NCI-H82 (cell line): ENCODE data around the gene MRC2.
A peak's percentile ranks its signal among the peaks of the same experiment; 100 is the strongest.

ENCODE experiments used
- DNase-seq: peaks from one replicate; lab custom pipeline; 2025; lab: John Stamatoyannopoulos, UW

MRC2 gene

GRCh38 chr17:62631936-62632924 is 4.8 kb downstream of the MRC2 start:
- no peak for DNase-seq

DNA sequence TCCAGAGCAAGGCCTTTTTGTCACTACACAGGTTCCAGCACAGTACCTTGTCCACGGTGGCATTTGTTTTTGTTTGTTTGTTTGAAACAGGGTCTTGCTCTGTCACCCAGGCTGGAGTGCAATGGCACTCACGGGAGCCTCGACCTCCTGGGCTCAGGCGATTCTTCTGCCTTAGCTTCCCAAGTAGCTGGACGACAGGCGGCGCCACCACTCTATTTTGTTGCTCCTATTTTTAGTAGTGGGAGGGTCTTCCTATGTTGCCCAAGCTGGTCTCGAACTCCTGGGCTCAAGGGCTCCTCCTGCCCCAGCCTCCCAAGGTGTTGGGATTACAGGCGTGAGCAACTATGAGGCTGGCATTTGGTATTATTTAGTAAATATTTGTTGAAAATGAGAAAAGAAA is 10.3 kb downstream of the MRC2 start:
- DNase-seq = peak; percentile 48

GRCh38 chr17:62641153-62641552 is 13.7 kb downstream of the MRC2 start:
- DNase-seq = no peak

DNA sequence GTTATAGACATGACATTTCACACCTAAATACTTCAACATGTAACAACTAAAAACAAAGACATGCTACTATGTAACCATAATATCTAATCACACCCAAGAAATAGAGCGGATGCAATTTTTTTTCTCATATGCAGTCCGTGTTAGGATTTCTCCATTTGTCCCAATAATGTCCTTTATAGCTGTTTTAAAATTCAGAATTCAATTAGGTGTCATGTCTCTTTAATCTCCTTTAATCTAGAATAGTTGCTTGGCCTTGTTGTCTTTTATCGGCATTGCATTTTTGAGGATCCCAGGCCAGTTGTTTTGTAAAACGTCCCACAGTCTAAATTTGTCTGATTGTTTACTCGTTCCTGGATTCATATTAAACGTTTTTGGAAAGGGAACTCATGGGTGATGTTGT is 14.5 kb downstream of the MRC2 start:
- no peak for DNase-seq

GRCh38 chr17:62643496-62643895 is 16.0 kb downstream of the MRC2 start:
- no peak for DNase-seq

- peak; percentile 83 for DNase-seq
Measured at GRCh38 chr17:62644487-62645173, 17.2 kb downstream of the MRC2 start.

- DNase-seq = peak; percentile 42
Measured at GRCh38 chr17:62648251-62648955, 20.9 kb downstream of the MRC2 start.

DNA sequence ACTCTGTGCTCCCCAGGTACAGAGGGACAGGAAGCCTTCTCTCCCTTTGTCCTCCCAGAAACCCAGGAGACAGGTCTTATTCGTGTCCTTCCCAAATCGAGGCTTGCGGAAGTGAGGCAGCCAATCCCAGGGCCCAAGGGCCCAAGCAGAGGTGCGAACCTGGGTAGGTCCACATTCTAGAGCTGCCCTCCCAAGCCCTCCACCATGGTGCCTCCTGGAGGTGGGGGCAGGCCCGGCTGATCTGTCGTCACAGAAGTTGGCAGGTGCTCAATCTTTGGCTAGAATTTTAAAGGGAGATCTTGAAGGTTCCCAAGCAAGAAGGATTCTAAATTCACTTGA is 21.5 kb downstream of the MRC2 start:
- no peak for DNase-seq

DNA sequence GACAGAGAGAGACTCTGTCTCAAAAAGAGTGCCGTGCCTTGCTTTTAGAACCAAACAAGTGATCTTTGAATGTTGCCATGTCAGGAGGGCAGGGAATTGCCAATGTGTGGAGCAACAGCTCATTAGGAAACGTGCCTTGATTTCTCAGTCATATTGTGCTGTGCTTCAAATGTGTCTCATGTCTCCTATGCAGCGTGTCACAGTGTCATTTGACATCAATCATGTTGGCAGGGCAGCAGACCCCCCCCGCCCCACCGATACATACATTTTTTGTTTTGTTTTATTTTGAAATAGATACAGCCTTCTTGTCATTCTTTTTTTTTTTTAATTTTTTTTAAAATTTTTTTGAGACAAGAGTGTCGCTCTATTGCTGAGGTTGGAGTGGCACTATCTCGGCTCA is 22.1 kb downstream of the MRC2 start:
- no peak for DNase-seq

DNA sequence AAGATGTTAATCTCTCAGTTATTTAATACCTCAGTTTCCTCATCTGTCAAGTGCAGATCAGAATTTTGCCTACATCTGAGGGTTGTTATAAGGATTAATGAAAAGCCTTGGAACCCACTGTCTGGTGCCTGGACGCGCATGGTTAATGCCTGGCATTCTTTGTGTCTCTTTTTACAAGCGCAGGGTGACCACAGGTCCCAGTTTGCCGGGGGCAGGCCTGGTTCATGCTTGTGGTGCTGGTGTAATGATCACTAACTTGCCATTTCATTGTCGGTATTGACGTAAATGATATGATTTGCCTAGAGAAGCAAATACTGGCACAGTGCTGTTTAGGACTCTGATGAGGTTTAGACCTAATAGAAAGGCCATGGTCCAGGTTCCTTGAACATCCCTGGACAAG is 23.1 kb downstream of the MRC2 start:
- no peak for DNase-seq

DNA sequence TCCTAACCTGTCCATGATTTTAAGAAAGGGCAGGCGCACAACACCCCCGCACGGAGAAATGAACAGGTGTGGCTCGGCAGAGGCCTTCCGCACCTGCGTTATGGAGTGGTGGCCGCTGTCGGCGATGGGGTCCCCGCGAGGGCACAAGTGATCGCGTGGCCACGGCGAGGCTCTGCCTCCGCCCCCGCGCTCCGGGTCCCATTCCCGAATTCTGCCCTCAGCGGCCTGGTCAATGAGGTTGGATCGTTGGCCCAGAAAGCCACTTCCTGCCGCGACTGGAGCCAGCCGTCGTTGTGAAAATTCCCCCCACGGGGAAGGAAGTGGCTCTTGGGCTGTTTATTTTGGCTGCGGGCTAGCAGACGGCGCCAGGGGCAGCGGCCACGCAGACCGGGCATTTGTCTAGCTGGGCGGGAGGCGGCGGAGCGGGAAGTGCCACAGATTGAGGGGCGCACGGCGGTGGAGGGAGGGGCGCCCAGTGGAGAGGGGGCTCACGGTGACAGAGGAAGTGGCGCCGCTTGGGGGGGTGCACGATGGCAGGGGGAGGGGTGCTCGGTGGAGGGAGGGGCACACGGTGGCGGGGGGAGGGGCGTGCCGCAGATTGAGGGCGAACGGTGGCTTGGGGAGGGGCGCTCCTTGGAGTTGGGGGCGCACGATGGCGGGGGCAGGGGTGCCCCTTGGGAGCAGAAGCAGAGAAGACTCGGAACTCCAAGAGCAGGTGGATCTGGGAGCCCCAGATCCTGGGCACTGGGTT is 25.0 kb downstream of the MRC2 start:
- no peak for DNase-seq

- DNase-seq = peak; percentile 98
Measured at GRCh38 chr17:62653002-62653825, 25.7 kb downstream of the MRC2 start.

GRCh38 chr17:62653826-62654761 is 26.6 kb downstream of the MRC2 start:
- DNase-seq = peak; percentile 55

- DNase-seq = no peak
Measured at GRCh38 chr17:62655656-62656055, 28.2 kb downstream of the MRC2 start.

GRCh38 chr17:62656446-62656845 is 29.0 kb downstream of the MRC2 start:
- DNase-seq = peak; percentile 53

GRCh38 chr17:62657145-62657665 is 29.7 kb downstream of the MRC2 start:
- no peak for DNase-seq

DNA sequence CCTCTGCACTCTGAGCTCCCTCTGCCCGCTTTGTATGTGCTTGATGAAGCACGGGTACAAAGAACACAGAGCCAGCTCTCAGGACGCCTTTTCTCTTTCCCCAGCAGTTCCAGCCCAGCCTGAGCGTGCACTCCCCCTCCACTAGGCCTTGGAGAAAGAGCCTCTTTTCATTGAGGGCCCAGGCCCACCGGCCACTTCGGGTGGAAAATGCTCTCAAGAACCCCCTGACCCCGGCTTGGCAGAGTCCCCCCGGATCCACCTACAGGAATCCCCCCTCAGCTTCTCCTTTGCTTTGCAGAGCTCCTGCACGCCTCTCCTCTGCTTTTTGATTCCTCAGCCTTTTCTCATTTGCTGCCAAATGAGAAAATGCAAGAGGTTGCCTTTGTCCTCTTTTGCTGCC is 30.2 kb downstream of the MRC2 start:
- no peak for DNase-seq

GRCh38 chr17:62658136-62658920 is 30.9 kb downstream of the MRC2 start:
- peak; percentile 85 for DNase-seq

GRCh38 chr17:62660629-62661118 is 33.2 kb downstream of the MRC2 start:
- DNase-seq = no peak
